Measurements from ENCODE around the gene GLB1L. TPM values are rescaled to one million over a fixed set of nuclear protein-coding genes. Genes with fewer than 3 reads are reported as not detected.
"Not testable (repeated sequence)": the region's sequence is repeated elsewhere in the genome, so short reads cannot be mapped to it uniquely, and the experiment has no call there.

The GLB1L gene
- total RNA-seq, 1 experiment from 2014 or later: 5.3 TPM

DNA sequence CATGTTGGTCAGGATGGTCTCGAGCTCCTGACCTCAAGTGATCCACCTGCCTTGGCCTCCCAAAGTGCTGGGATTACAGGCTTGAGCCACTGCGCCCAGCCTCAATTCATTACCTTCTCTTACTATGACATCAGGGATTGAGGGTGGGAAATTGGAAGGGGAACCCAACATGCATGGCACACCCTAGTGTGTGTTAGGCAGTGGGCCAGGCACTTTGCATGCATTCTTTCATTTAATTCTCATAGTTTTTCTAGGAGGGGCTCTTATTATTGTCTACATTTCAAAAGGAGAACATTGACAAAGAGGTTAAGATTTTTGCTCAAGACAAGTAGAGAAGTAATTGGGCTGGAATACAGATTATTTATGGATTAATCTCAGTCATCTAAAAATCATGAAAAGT, 23.1 kb upstream of the GLB1L start:
- DNase-seq (ENCODE audit: low read depth, low spot score): no peak
- in situ Hi-C loops (cut with HindIII; ENCODE audit: low pct_unique_long_range_greater_than_20kb, low sequenced_read_pairs): no loop called here

DNA sequence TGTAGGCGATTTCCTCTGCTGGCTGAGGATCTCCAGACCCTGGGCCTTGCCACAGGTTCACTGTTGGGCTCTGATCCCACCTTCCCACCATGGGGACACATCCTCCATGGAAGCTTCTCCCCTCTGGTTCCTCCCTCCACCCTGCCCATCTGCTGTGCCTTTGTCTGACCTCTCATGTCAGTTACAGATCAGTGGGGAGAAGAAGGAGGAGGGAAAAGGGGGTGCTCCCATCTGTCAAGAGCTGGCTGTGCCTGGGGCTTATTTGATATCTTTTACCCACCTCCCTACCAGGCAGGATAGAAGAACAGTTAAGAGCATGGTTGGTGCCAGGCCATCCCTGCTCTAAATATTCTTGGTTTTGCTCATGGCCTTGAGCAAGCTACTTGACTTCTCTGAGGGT, 21.6 kb upstream of the GLB1L start:
- in situ Hi-C loops (cut with HindIII; ENCODE audit: low pct_unique_long_range_greater_than_20kb, low sequenced_read_pairs): no loop called here
- DNase-seq (ENCODE audit: low read depth, low spot score): no peak

GRCh38 chr2:219266232-219266631, 21.0 kb upstream of the GLB1L start:
- DNase-seq (ENCODE audit: low read depth, low spot score): no peak
- in situ Hi-C loops (cut with HindIII; ENCODE audit: low pct_unique_long_range_greater_than_20kb, low sequenced_read_pairs): no loop called here

GRCh38 chr2:219261024-219261855, 16.0 kb upstream of the GLB1L start:
- in situ Hi-C loops (cut with HindIII; ENCODE audit: low pct_unique_long_range_greater_than_20kb, low sequenced_read_pairs): no loop called here
- no peak for DNase-seq (ENCODE audit: low read depth, low spot score)

GRCh38 chr2:219258942-219259341, 13.7 kb upstream of the GLB1L start:
- DNase-seq (ENCODE audit: low read depth, low spot score); in situ Hi-C loops (cut with HindIII; ENCODE audit: low pct_unique_long_range_greater_than_20kb, low sequenced_read_pairs): not testable (repeated sequence)

DNA sequence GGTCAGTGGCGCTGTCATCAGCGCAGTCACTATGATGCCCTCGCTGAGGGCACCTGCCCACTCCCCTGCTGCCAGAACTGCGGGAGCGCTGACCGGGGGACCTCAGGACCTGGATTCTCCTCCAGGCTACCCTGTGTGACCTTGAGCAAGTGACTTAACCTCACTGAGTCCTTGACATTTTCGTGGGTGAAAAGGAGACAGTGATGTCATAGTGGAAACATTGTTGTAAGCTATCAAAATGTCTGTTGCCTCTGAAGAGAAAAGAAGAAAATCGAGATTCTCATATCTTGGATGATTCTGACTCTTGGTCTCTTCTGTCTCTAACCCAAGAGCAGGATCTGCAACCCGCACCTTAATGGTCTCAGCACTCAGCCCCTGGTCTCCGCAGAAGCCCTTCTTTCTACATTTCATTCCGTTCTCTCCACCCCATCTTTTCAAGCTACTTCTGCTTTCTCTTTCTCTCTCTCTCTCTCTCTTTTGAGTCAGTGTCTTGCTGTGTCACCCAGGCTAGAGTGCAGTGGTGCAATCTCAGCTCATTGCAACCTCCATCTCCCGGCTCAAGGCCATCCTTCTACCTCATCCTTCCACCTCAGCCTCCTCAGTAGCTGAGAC, 9.5 kb upstream of the GLB1L start:
- no peak for DNase-seq (ENCODE audit: low read depth, low spot score)

DNA sequence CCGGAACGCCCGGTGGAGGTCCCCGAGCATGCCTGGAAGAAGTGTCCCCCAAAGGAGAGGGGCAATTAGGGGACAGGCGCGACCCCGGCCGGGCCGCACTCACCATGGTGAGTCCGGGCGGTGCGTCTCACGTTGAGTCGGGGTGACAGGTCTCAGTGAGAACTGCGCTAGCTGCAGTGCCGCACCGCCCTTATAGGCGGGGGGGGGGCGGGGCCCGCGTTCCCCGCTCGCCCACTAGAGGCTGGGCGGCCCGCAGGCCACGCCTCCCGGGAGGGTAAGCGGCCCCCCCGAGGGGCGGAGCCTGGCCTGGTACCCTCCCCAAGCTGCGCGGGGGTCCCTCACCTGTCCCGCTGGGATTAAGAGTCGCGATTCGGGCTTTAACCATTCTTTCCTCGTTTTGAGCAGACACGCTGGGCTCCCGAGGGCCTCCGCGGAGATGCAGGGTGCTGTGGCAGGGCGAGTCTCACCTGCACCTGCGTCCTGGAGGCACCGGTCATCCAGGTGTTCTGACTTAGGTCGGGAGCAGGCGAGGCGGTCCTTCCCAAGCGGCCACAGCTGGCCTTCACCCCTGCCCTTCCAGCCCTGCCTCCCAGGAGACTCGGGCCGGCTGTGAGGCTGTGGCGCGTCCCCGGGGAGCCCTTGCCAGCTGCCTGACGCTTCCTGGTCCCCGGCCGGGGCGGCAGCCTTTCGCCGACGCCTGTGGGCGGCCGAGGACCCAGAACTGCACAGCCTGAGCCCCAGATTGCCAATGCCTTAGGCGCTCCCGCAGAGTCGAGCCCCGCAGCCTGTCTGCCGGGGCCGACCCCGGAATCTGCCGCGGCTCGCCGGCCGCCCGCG, 8.7 kb upstream of the GLB1L start, which contains the start of gene TUBA4A:
Gene TUBA4A (minus strand): TSS at position 166 of the 837 bp plus-strand sequence. CDS start 60 bp downstream, at position 106.
- peak; percentile 51 for DNase-seq (ENCODE audit: low read depth, low spot score)
- in situ Hi-C loops (cut with HindIII; ENCODE audit: low pct_unique_long_range_greater_than_20kb, low sequenced_read_pairs): no loop called here

More for the DNA sequence above, 9.5 kb upstream of the GLB1L start:
- in situ Hi-C loops (cut with HindIII; ENCODE audit: low pct_unique_long_range_greater_than_20kb, low sequenced_read_pairs): no loop called here

- no peak for DNase-seq (ENCODE audit: low read depth, low spot score)
- in situ Hi-C loops (cut with HindIII; ENCODE audit: low pct_unique_long_range_greater_than_20kb, low sequenced_read_pairs): no loop called here
Observed at GRCh38 chr2:219252900-219253752, 7.9 kb upstream of the GLB1L start, which contains the start of gene TUBA4B. TUBA4B (plus strand) TSS chr2:219253243; CDS start chr2:219253408, 165 bp downstream.

DNA sequence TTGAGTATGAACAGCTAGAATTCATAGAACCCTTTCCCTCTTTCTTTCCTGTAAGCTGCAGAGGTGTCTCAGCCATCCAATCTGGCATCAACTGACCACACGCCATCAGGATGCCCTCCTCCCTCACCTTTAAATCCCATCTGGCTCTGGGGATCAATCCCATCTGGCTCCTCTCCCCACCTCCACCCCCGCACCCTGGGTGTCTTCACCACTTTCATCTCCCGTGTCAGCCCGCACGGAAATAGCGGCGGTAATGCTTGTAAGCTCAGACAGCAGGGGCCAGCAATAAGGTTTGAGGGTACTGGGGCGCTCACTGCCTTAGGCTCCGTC, 7.3 kb upstream of the GLB1L start:
- in situ Hi-C loops (cut with HindIII; ENCODE audit: low pct_unique_long_range_greater_than_20kb, low sequenced_read_pairs): no loop called here
- DNase-seq (ENCODE audit: low read depth, low spot score): no peak

- in situ Hi-C loops (cut with HindIII; ENCODE audit: low pct_unique_long_range_greater_than_20kb, low sequenced_read_pairs): no loop called here
- DNase-seq (ENCODE audit: low read depth, low spot score): no peak
Observed at GRCh38 chr2:219252084-219252483, 6.8 kb upstream of the GLB1L start.

DNA sequence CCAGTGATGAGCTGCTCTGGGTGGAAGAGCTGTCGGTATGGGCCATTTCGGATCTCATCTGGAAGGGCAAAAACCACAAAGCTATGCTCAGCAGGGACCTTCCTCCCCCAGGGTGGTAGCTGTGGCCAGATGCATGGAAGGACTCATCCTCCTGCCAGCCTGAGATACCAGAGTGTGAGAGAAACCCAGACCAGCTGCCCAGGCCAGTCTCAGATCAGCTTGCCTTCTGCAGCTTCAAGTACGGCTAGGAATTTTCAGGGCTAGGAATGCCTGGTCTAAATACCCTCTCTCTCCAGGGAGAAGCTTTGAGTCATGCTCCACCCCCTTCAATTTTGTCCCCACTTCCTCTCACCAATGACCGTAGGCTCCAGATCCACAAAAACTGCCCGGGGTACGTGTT, 6.4 kb upstream of the GLB1L start:
- in situ Hi-C loops (cut with HindIII; ENCODE audit: low pct_unique_long_range_greater_than_20kb, low sequenced_read_pairs): no loop called here
- DNase-seq (ENCODE audit: low read depth, low spot score): no peak

DNA sequence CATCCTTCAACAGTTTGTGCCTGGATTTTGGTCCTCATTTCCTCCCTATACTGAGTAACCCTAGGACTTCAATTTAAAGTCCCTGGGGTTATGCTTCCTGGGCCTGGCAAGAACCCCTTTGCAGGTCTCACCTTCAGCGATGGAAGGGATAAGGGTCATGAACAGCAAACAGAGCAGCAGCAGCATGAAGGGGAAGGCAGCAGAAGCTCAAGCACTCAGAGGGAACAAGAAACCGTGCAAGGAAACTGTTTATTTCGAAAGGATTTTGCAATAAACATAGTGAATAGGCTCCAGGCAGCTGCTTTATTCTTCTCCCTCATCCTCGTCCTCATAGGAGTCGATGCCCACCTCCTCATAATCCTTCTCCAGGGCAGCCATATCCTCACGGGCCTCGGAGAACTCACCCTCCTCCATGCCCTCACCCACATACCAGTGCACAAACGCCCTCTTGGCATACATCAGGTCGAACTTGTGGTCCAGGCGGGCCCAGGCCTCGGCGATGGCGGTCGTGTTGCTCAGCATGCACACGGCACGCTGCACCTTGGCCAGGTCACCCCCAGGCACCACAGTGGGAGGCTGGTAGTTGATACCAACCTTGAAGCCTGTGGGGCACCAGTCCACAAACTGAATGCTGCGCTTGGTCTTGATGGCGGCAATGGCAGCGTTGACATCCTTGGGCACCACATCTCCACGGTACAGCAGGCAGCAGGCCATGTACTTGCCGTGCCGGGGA, 5.0 kb upstream of the GLB1L start:
- in situ Hi-C loops (cut with HindIII; ENCODE audit: low pct_unique_long_range_greater_than_20kb, low sequenced_read_pairs): no loop called here
- DNase-seq (ENCODE audit: low read depth, low spot score): no peak

- in situ Hi-C loops (cut with HindIII; ENCODE audit: low pct_unique_long_range_greater_than_20kb, low sequenced_read_pairs): no loop called here
- DNase-seq (ENCODE audit: low read depth, low spot score): peak; percentile 49
Observed at GRCh38 chr2:219249203-219249980, 4.1 kb upstream of the GLB1L start.

GRCh38 chr2:219248845-219249202, 3.6 kb upstream of the GLB1L start:
- no peak for DNase-seq (ENCODE audit: low read depth, low spot score)
- in situ Hi-C loops (cut with HindIII; ENCODE audit: low pct_unique_long_range_greater_than_20kb, low sequenced_read_pairs): no loop called here

GRCh38 chr2:219247678-219248642, 2.7 kb upstream of the GLB1L start:
- in situ Hi-C loops (cut with HindIII; ENCODE audit: low pct_unique_long_range_greater_than_20kb, low sequenced_read_pairs): no loop called here
- DNase-seq (ENCODE audit: low read depth, low spot score): no peak

All from SK-MEL-5 (cell line).